Muscle layer of colon (tissue), 2 donors: ENCODE measurements around the gene GPHA2.

Source experiments
- H3K27ac ChIP-seq: one replicate; pipeline ENCODE4 v1.7.0; 2013; ENCODE audit warnings: low read depth, mild to moderate bottlenecking, low read length, moderate library complexity
- H3K27me3 ChIP-seq, 2 donors: one replicate each; pipeline ENCODE4 v1.7.0; 2013; ENCODE audit warnings: low read length in 2 of 2, mild to moderate bottlenecking in 2 of 2; ENCODE audit not compliant: insufficient read depth in 2 of 2, control insufficient read depth in 1 of 2
- H3K36me3 ChIP-seq: one replicate; pipeline ENCODE4 v1.7.0; 2013; ENCODE audit warnings: mild to moderate bottlenecking, low read length; ENCODE audit not compliant: insufficient read depth
- H3K4me1 ChIP-seq: one replicate; pipeline ENCODE4 v1.7.0; 2013; ENCODE audit warnings: mild to moderate bottlenecking, low read length; ENCODE audit not compliant: insufficient read depth
- H3K4me3 ChIP-seq, 2 donors: one replicate each; pipeline ENCODE4 v1.7.0; 2013; ENCODE audit warnings: low read length in 2 of 2, low read depth in 1 of 2, mild to moderate bottlenecking in 1 of 2, moderate library complexity in 1 of 2
- H3K9ac ChIP-seq: one replicate; pipeline ENCODE4 v1.7.0; 2013; ENCODE audit warnings: low read length
- H3K9me3 ChIP-seq: one replicate; pipeline ENCODE4 v1.7.0; 2013; ENCODE audit warnings: mild to moderate bottlenecking, low read length
- donor health status: abdominal sarcoma.
- donor health status: Adenocarcinoma of cecum.

The GPHA2 gene

DNA sequence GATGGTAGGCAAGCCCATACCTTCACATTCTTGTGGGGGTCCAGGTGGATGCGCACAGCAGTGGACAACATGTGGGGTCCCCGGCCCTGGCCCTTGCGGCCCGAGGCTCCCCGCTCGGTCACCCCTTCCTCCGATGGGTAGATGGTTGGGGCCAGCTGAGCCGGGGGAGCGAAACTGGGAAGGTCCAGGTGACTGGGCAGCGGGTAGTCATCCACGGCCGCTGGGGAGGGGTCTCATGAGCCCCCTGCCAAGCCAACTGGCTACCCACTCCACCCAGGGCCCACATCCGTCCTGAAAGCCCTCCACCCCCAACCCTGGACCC, 29.4 kb downstream of the GPHA2 start:
- no peaks in the 10 kb centered on the region for H3K4me1 ChIP-seq
- no peaks in the 10 kb centered on the region for H3K27me3 ChIP-seq
- peaks cover 75% of the 10 kb centered on the region for H3K36me3 ChIP-seq
- no peak overlapping the region for H3K4me3 ChIP-seq
- no peaks in the 10 kb centered on the region for H3K9me3 ChIP-seq
- H3K27ac ChIP-seq = no peak overlapping the region
- no peak overlapping the region for H3K9ac ChIP-seq

DNA sequence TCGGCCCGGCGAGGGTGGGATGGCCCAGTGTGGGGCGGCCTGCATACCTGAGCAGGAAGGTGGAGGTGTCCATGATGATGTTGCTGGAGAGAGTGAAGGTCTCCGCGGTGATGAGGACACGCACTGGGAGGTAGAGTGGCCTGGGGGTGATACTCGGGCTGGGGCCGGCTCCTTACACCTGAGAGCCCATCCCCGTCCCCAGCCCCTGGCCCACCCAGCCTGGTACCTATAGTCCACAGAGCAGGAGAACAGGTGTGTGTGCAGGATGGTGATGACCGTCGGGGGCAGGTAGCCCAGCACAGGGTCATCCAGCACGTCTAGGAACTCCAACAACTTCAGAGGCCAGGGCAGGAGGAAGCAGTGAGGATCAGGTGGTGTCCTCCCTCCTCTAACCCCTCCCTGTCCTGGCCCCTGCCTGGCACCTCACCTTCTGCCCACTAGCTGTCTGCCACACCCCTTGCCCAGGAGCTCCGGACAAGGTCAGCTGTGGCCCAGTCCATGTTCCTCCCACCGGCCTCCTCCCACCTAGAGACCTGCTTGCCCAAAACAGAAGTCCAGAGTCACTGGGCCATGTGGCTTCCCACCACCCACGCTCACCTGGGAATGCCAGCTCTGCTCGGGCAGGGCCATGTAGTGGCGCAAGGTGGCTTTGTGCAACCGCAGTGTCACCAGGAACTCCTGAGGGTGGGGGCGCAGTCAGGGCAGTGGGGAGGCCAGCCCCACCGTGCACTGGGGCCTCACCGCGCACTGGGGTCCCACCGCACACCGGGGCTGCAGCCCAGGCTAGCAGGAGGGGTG, 30.0 kb downstream of the GPHA2 start:
- H3K27ac ChIP-seq = no peak overlapping the region
- no peak overlapping the region for H3K9ac ChIP-seq
- H3K36me3 ChIP-seq = peaks cover 71% of the 10 kb centered on the region
- H3K9me3 ChIP-seq = no peaks in the 10 kb centered on the region
- no peaks in the 10 kb centered on the region for H3K4me1 ChIP-seq
- H3K4me3 ChIP-seq = no peak overlapping the region
- H3K27me3 ChIP-seq = no peaks in the 10 kb centered on the region

DNA sequence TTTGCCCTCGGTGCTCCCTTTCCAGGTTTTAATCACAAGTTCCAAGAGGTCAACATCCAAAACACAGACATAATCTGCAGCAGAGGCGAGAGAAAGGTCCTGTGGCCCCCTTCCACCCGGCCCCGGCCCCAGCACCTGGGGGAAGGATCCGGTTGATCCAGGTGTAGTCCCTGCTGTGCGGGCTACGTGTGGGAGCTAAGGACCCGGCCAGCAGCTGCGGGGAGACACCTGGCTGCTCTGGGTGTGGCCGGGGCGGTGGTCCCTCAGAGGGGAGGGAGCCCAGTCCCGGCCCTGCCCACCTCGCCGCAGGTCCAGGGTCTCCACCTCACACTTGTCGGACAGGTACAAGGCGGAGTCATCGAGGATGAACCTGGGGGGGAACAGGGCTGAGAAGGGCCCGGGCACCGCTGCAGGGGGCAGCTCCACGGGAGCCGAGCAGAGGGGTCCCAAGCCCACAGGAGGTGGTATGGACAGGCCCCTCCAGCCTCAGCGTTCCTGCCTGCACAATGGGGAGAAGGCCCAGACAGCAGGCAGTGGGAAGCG, 32.3 kb downstream of the GPHA2 start:
- Histone ChIP-seq H3K27ac (no peak overlapping the region), H3K4me1 (no peaks in the 10 kb centered on the region), H3K9ac (no peak overlapping the region), H3K4me3 (no peak overlapping the region), H3K36me3 (peaks cover 53% of the 10 kb centered on the region), H3K27me3 (no peaks in the 10 kb centered on the region), H3K9me3 (no peaks in the 10 kb centered on the region)

DNA sequence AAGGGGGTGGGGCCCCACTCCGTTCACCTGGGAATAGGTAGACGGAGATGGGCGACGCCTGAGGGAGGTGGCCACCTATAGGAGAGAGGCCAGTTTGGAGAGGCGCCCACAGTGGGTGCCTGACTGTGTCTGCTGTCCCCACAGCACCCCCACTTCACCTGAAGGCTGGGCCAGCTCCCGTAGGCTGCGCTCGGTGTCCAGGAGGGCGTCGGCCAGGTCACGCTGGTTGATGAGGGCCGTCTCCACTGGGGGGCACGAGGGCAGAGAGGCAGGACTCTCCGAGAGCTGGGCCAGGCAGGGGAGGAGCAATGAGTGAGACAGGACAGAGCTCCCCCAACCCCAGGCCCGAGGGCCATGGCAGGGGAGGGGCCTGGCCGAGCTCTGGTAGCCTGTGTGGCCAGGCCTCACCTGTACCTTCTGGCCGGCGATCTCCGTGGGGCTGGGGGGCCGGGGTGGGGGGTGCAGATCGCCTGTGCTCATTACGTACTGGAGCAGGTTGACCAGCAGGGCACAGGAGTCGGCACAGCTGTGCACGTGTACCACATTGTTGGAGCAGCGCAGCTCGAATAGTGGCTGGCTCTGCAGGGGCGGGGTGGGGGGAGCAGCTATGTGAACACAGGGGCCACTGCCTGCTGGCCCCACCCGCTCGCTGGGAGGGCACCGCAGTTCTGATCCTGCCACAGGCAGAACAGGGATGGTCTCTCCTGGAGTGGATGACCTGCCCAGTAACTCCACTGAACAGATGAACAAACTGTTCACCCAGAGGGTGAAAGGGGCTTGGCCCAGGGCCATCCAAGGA, 33.4 kb downstream of the GPHA2 start:
- Histone ChIP-seq H3K27me3 (no peaks in the 10 kb centered on the region), H3K4me3 (no peak overlapping the region), H3K27ac (no peak overlapping the region), H3K36me3 (peaks cover 43% of the 10 kb centered on the region), H3K9me3 (no peaks in the 10 kb centered on the region), H3K9ac (no peak overlapping the region), H3K4me1 (no peaks in the 10 kb centered on the region)

DNA sequence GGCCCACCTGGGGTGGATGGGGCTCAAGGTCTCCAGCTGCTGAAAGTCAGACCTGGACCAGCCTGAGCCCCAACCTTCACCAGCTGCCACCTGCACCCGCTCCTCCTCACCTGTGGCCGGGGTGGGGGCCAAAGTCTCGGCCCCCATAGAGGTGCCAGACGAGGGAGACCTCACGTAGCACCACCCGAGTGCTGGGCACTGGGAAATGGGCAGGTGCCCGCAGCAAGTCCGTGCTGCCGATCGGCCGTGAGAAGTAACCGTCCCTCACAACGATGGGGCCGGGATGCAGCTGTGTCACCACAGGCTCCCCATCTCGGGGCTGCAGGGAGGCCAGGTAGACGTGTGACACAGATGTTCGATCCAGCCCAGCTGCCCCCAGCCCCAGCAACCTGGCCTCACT, 34.9 kb downstream of the GPHA2 start:
- no peak overlapping the region for H3K4me3 ChIP-seq
- peaks cover 28% of the 10 kb centered on the region for H3K36me3 ChIP-seq
- no peaks in the 10 kb centered on the region for H3K27me3 ChIP-seq
- H3K4me1 ChIP-seq = no peaks in the 10 kb centered on the region
- H3K9ac ChIP-seq = no peak overlapping the region
- H3K27ac ChIP-seq = no peak overlapping the region
- no peaks in the 10 kb centered on the region for H3K9me3 ChIP-seq

DNA sequence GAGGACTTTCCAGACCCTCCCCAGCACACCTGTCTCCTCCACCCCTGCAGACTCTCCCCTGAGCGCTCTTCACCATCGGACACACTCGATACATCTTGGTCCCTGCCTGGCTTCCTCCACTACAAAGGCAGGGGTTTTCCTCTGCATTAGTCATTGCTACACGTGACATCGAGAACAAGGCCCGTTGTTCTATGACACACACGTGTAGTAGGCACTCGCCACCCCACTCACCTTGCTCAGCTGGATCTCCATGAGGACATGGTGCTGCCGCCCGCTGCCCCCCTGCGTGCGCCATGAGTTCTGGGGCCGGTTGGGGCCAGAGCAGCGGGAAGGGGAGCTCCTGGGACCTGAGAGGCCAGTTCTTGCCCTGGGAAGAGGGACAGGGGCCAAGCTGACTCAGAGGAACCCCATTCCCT, 35.4 kb downstream of the GPHA2 start:
- no peak overlapping the region for H3K9ac ChIP-seq
- H3K27ac ChIP-seq = no peak overlapping the region
- H3K4me3 ChIP-seq = no peak overlapping the region
- H3K36me3 ChIP-seq = peaks cover 23% of the 10 kb centered on the region
- H3K27me3 ChIP-seq = no peaks in the 10 kb centered on the region
- no peaks in the 10 kb centered on the region for H3K9me3 ChIP-seq
- H3K4me1 ChIP-seq = no peaks in the 10 kb centered on the region

DNA sequence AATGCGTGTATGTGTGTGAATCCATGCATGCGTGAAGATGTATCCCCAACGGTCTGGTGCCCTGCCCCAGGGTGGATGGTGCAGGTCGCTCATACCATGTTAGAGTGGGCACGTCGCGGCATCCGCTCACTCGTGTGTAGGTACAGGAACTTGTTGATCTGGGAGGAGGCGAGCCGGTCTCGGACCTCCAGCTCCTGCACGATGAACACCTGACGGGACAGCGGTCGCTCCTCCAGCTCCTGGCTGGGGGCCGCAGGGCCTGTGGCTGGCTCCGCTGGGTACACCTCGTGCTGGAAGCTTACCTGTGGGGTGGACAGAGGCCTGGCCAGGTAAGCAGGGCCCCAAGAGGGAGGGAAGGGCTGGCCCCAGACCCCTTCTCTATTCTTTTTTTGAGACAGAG, 37.2 kb downstream of the GPHA2 start:
- Histone ChIP-seq H3K27ac (no peak overlapping the region), H3K27me3 (no peaks in the 10 kb centered on the region), H3K4me1 (no peaks in the 10 kb centered on the region), H3K9ac (no peak overlapping the region), H3K9me3 (no peaks in the 10 kb centered on the region), H3K4me3 (no peak overlapping the region), H3K36me3 (peaks cover 20% of the 10 kb centered on the region)

DNA sequence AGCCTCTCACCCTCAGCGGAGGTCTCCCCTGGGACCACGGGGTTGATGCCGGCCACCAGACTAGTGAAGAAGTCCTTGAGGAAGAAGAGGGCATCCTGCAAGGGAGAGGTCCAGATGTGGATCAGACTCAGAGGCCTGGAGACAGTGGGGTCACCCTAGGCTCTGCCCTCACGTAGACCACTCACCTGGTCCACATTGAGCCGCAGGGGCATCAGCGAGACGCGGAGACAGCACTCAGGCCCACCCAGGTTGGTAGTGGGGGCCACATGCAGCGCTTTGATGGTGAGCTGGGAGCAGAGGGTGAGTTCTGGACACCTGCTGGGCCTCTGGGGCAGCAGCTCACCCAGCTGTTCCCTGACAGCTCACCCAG, 37.6 kb downstream of the GPHA2 start:
- Histone ChIP-seq H3K4me3 (no peak overlapping the region), H3K27ac (no peak overlapping the region), H3K36me3 (peaks cover 16% of the 10 kb centered on the region), H3K27me3 (no peaks in the 10 kb centered on the region), H3K4me1 (no peaks in the 10 kb centered on the region), H3K9ac (no peak overlapping the region), H3K9me3 (no peaks in the 10 kb centered on the region)

DNA sequence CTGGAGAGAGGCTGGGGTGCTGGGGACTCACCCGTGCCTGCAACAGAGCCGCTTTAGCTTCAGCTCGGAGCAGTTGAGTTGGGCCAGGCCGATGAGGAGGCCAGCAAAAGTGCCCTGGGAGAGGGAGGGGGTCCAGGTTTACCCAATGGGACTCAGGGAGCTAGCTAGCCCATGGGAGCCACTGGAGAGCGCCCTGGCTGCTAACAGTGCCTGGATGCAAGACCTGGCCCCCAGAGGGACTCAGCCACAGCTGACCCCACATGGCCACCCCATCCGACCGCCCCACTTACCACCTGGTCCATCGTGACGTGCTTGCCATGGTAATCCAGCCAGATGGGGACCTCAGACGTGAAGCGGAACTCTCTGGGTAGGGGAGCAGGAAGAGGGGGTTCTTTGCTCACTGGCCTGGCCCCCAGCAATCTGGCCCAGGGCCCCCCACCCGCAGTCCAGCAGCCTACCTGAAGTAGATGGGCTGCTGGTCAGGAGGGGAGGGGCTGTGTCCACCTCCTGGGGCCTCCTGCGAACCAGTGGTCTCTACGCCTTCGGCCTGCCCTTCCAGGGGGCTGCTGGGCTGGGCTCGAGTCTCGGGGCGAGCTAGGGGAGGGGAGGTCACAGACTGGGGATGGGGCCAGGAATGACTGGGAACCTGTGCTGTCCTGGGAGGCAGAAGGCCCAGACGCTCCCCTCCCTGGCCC, 38.2 kb downstream of the GPHA2 start:
- Histone ChIP-seq H3K27me3 (no peaks in the 10 kb centered on the region), H3K4me1 (no peaks in the 10 kb centered on the region), H3K9ac (no peak overlapping the region), H3K27ac (no peak overlapping the region), H3K9me3 (no peaks in the 10 kb centered on the region), H3K4me3 (no peak overlapping the region), H3K36me3 (peaks cover 14% of the 10 kb centered on the region)

DNA sequence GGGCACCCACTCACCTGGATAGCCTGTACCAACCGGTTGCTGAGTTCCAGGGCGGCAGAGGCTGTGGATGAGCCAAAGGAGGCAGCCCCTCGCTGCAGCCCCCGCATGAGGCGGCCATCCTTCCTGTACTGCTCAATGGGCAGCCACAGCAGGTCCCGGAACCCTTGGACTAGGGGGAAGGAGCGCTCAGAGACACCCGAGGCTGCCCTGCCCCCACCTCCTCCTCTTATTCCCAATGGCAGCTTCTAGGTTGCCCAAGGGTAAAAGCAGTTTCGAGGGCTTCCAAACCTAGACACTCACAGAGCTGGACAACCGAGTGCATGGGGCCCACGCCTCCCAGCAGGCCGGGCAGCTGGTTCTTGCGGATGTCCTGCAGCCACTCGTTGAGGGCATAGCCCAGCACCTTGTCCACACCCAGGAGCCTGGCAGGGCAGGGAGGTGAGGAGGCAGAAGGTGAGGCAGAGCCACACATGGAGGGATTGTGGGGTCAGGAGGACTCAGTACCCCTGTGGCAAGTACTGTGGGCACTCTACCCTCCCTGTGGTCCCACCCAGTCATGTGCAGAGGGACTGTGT, 39.2 kb downstream of the GPHA2 start:
- H3K27me3 ChIP-seq = no peaks in the 10 kb centered on the region
- peaks cover 8% of the 10 kb centered on the region for H3K36me3 ChIP-seq
- H3K9me3 ChIP-seq = no peaks in the 10 kb centered on the region
- no peak overlapping the region for H3K4me3 ChIP-seq
- no peaks in the 10 kb centered on the region for H3K4me1 ChIP-seq
- H3K27ac ChIP-seq = no peak overlapping the region
- no peak overlapping the region for H3K9ac ChIP-seq

DNA sequence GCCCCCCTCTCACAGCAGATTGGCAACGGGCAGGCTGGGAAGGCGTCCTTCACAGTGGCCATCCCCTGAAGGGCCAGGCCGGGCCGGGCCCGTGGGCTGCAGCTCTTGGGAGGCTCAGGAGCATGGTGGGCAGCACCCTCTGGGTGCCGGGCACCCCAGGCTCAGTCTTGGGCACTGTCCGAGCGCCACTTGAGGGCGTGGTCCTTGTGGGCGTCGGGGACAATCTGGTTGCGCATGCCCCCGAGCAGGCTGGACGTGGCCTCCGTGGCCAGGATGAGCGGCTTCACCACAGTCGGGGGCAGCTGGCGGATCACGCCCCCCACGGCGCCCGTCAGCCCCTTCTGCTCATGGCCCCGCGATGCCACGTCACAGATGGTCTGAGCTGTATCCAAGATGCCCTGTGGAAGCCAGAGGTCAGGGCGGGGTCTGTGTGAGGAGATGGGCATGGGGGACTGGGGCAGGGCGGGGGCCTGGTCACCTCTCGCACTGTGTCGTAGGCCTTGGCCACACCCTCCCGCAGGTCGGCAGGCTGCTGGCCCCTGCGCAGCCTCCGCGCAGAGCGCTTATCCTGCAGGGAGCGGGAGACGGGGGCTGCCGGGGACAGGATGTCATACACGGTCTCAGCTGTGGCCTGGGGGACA, 40.8 kb downstream of the GPHA2 start:
- Histone ChIP-seq H3K9me3 (no peaks in the 10 kb centered on the region), H3K27ac (no peak overlapping the region), H3K9ac (no peak overlapping the region)

More for the DNA sequence above, 40.8 kb downstream of the GPHA2 start:
- Histone ChIP-seq H3K27me3 (no peaks in the 10 kb centered on the region), H3K4me1 (no peaks in the 10 kb centered on the region), H3K36me3 (no peaks in the 10 kb centered on the region), H3K4me3 (no peak overlapping the region)
